DOHH2 (cell line): ENCODE data around the gene MLF2.
"Not testable (repeated sequence)": the region's sequence is repeated elsewhere in the genome, so short reads cannot be mapped to it uniquely, and the experiment has no call there.

ENCODE experiments used
- H3F3A ChIP-seq: fragments of 200-600 bp; sonication (generic), shearing (Covaris generic); 2 replicates; pipeline ENCODE4 v1.6.0; 2016; ENCODE audit warnings: antibody characterized with exemption, mild to moderate bottlenecking; ENCODE audit not compliant: control insufficient read depth, insufficient read depth
- H3K27ac ChIP-seq: fragments of 200-600 bp; sonication (generic); 2 replicates; pipeline ENCODE4 v1.5.1; 2014; ENCODE audit warnings: low read depth, mild to moderate bottlenecking, low read length, moderate library complexity
- H3K27me3 ChIP-seq: fragments of 200-600 bp; sonication (generic); 2 replicates; pipeline ENCODE4 v1.6.1; 2014; ENCODE audit warnings: mild to moderate bottlenecking, low read length, mixed read lengths; ENCODE audit not compliant: control insufficient read depth
- H3K36me3 ChIP-seq: fragments of 200-600 bp; sonication (generic); 2 replicates; pipeline ENCODE4 v1.6.1; 2014; ENCODE audit warnings: mild to moderate bottlenecking, low read length, moderate library complexity, mixed read lengths; ENCODE audit not compliant: control insufficient read depth
- H3K4me1 ChIP-seq: fragments of 200-600 bp; sonication (generic); 2 replicates; pipeline ENCODE4 v1.6.1; 2014; ENCODE audit warnings: mild to moderate bottlenecking, low read length, mixed read lengths; ENCODE audit not compliant: control insufficient read depth
- H3K4me2 ChIP-seq: fragments of 200-600 bp; sonication (generic); 2 replicates; pipeline ENCODE4 v1.6.0; 2014; ENCODE audit warnings: mild to moderate bottlenecking, low read length, moderate library complexity
- H3K4me3 ChIP-seq: fragments of 200-600 bp; sonication (generic); 2 replicates; pipeline ENCODE4 v1.5.1; 2014; ENCODE audit warnings: mild to moderate bottlenecking, low read length, mixed read lengths
- H3K79me2 ChIP-seq: fragments of 200-600 bp; sonication (generic); 2 replicates; pipeline ENCODE4 v1.6.1; 2014; ENCODE audit warnings: mild to moderate bottlenecking, low read length, mixed read lengths; ENCODE audit not compliant: control insufficient read depth
- H3K9me2 ChIP-seq: fragments of 200-600 bp; sonication (generic); replicated peaks from 2 replicates; pipeline ENCODE4 v1.6.1; 2014; ENCODE audit warnings: mild to moderate bottlenecking, low read length, mixed read lengths; ENCODE audit not compliant: control insufficient read depth
- H3K9me3 ChIP-seq: fragments of 200-600 bp; sonication (generic); 2 replicates; pipeline ENCODE4 v1.6.1; 2014; ENCODE audit warnings: antibody characterized with exemption, low read length, mixed read lengths; ENCODE audit not compliant: control insufficient read depth, insufficient read depth
- H4K20me1 ChIP-seq: fragments of 200-600 bp; sonication (generic); 2 replicates; pipeline ENCODE4 v1.6.0; 2014; ENCODE audit warnings: low read depth, mild to moderate bottlenecking, antibody characterized with exemption, low read length, moderate library complexity; ENCODE audit not compliant: control insufficient read depth, insufficient read depth
- EZH2phosphoT487 ChIP-seq: fragments of 200-600 bp; sonication (generic); IDR thresholded peaks from 2 replicates; pipeline ENCODE4 v1.6.1; 2017; ENCODE audit warnings: borderline replicate concordance, mild to moderate bottlenecking, antibody characterized with exemption, low read length, moderate library complexity, mixed read lengths
- TF ChIP-seq, protein P1 (sequence below): fragments of 200-600 bp; sonication (generic); IDR thresholded peaks from one replicate; pipeline ENCODE4 v1.5.1; 2014; ENCODE audit warnings: antibody characterized with exemption, mild to moderate bottlenecking, low read depth, low read length; ENCODE audit not compliant: poor library complexity, severe bottlenecking

The MLF2 gene

GRCh38 chr12:6745741-6746525, 7.0 kb downstream of the MLF2 start:
- Histone ChIP-seq H3K4me2 (peak overlapping the region; percentile 54), H3K9me2 (no peaks in the 10 kb centered on the region), H3K4me1 (peaks cover 19% of the 10 kb centered on the region), H4K20me1 (no peaks in the 10 kb centered on the region), H3K79me2 (no peaks in the 10 kb centered on the region), H3K27me3 (no peaks in the 10 kb centered on the region), H3K4me3 (peak overlapping the region; percentile 14; the same call in 1 of the 2 replicates), H3F3A (no peaks in the 10 kb centered on the region; the same call in 1 of the 2 replicates), H3K36me3 (peaks cover 50% of the 10 kb centered on the region), H3K9me3 (peaks cover 6% of the 10 kb centered on the region; the same call in 1 of the 2 replicates), H3K27ac (peak overlapping the region; percentile 41)
- TF ChIP-seq EZH2phosphoT487 = no peak
- TF ChIP-seq, protein P1, sequence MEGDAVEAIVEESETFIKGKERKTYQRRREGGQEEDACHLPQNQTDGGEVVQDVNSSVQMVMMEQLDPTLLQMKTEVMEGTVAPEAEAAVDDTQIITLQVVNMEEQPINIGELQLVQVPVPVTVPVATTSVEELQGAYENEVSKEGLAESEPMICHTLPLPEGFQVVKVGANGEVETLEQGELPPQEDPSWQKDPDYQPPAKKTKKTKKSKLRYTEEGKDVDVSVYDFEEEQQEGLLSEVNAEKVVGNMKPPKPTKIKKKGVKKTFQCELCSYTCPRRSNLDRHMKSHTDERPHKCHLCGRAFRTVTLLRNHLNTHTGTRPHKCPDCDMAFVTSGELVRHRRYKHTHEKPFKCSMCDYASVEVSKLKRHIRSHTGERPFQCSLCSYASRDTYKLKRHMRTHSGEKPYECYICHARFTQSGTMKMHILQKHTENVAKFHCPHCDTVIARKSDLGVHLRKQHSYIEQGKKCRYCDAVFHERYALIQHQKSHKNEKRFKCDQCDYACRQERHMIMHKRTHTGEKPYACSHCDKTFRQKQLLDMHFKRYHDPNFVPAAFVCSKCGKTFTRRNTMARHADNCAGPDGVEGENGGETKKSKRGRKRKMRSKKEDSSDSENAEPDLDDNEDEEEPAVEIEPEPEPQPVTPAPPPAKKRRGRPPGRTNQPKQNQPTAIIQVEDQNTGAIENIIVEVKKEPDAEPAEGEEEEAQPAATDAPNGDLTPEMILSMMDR = no peak

DNA sequence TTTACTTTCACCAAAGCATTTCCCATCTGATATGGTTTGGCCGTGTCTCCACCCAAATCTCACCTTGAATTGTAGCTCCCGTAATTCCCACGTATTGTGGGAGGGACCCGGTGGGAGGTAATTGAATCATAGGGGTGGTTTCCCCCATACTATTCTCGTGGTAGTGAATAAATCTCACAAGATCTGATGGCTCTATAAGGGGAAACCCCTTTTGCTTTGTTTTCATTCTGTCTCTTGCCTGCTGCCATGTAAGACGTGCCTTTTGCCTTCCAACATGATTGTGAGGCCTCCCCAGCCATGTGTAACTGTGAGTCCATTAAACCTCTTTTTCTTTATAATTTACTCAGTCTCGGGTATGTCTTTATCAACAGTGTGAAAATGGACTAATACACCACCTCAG, 9.6 kb downstream of the MLF2 start:
- H3K9me3 ChIP-seq, H3F3A ChIP-seq, H3K79me2 ChIP-seq, H3K4me3 ChIP-seq, H3K4me2 ChIP-seq, H3K27ac ChIP-seq, H3K27me3 ChIP-seq, H3K9me2 ChIP-seq, H4K20me1 ChIP-seq: not testable (repeated sequence)
- Histone ChIP-seq H3K36me3 (peaks cover 24% of the 10 kb centered on the region), H3K4me1 (peaks cover 19% of the 10 kb centered on the region)

DNA sequence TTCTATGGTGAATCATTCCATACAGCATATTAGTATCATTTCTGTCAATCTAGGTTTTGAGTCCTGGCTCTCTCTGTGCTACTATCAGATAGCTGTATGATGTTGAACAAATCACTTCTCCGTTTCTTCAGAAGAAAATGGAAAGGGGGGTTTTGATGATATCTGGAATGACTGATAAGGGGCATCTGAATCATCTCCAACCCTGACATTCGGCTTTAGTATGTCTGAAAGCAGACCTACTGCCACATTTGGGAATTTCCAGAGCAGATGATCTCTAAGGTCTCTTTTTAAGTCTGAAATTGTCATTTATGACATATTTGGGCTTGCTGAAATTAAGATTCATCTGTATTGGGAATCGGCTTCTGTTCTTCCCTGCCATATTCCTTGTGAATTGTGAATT, 10.1 kb downstream of the MLF2 start:
- Histone ChIP-seq H4K20me1 (no peaks in the 10 kb centered on the region), H3K4me1 (peaks cover 19% of the 10 kb centered on the region), H3K36me3 (peaks cover 19% of the 10 kb centered on the region), H3K9me3 (peaks cover 6% of the 10 kb centered on the region; the same call in 1 of the 2 replicates), H3F3A (no peaks in the 10 kb centered on the region; the same call in 1 of the 2 replicates), H3K27ac (no peak overlapping the region), H3K9me2 (no peaks in the 10 kb centered on the region), H3K4me2 (no peak overlapping the region), H3K27me3 (no peaks in the 10 kb centered on the region), H3K4me3 (no peak overlapping the region), H3K79me2 (no peaks in the 10 kb centered on the region)
- TF ChIP-seq, protein P1 = no peak
- TF ChIP-seq EZH2phosphoT487 = no peak

- not testable (repeated sequence) for H3K79me2 ChIP-seq, H3F3A ChIP-seq, H3K27ac ChIP-seq, H3K4me3 ChIP-seq, H3K27me3 ChIP-seq, H3K9me3 ChIP-seq, H3K9me2 ChIP-seq, H4K20me1 ChIP-seq, H3K4me2 ChIP-seq
- Histone ChIP-seq H3K4me1 (peaks cover 19% of the 10 kb centered on the region), H3K36me3 (peaks cover 12% of the 10 kb centered on the region)
Observed at GRCh38 chr12:6742080-6742479, 10.9 kb downstream of the MLF2 start.
